ENCODE measurements around the gene ZNF846.

The ZNF846 gene

DNA sequence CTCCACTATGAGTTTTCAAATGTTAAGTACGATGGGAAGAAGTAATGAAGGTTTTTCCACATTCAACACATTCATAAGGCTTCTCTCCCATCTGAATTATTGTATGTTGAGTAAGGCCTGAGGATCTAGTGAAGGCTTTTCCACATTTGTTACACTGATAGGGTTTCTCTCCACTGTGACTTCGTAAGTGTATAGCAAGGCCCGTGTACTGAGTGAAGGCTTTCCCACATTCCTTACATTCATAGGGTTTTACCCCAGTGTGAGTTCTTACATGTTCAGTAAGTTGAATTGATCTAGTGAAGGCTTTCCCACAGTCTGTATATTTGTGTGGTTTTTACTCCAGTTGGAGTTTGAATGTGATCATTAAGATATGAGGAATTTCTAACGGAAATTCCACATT is 44.4 kb downstream of the ZNF846 start:
- TF ChIP-seq ZBTB7A (IDR thresholded peaks at IDR 0.05; ENCODE audit: low read depth) (no peak), USF1 (IDR thresholded peaks at IDR 0.05) (no peak), TEAD4 (IDR thresholded peaks at IDR 0.05) (no peak), EGR1 (IDR thresholded peaks at IDR 0.05) (no peak), FOXM1 (IDR thresholded peaks at IDR 0.05; ENCODE audit: borderline replicate concordance, low read depth) (no peak), RAD21 (IDR thresholded peaks at IDR 0.05; ENCODE audit: low read depth) (no peak), EP300 (IDR thresholded peaks at IDR 0.05; ENCODE audit: borderline replicate concordance) (no peak), CREB1 (IDR thresholded peaks at IDR 0.05; ENCODE audit: low read depth) (no peak), YY1 (IDR thresholded peaks at IDR 0.05; ENCODE audit: low read depth) (no peak), TAF1 (IDR thresholded peaks at IDR 0.05; ENCODE audit: low read depth) (no peak), CEBPB (IDR thresholded peaks at IDR 0.05) (no peak)
- TF ChIP-seq, protein P1, sequence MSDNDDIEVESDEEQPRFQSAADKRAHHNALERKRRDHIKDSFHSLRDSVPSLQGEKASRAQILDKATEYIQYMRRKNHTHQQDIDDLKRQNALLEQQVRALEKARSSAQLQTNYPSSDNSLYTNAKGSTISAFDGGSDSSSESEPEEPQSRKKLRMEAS (IDR thresholded peaks at IDR 0.05) = no peak

- TF ChIP-seq ZBTB7A (IDR thresholded peaks at IDR 0.05; ENCODE audit: low read depth) = no peak
- no peak for TF ChIP-seq RAD21 (IDR thresholded peaks at IDR 0.05; ENCODE audit: low read depth)
- TF ChIP-seq FOXM1 (IDR thresholded peaks at IDR 0.05; ENCODE audit: borderline replicate concordance, low read depth) = no peak
- no peak for TF ChIP-seq TEAD4 (IDR thresholded peaks at IDR 0.05)
- no peak for TF ChIP-seq NFIC (IDR thresholded peaks at IDR 0.05)
- TF ChIP-seq CEBPB (IDR thresholded peaks at IDR 0.05) = no peak
- TF ChIP-seq EGR1 (IDR thresholded peaks at IDR 0.05) = no peak
- no peak for TF ChIP-seq CREB1 (IDR thresholded peaks at IDR 0.05; ENCODE audit: low read depth)
- TF ChIP-seq, protein P2, sequence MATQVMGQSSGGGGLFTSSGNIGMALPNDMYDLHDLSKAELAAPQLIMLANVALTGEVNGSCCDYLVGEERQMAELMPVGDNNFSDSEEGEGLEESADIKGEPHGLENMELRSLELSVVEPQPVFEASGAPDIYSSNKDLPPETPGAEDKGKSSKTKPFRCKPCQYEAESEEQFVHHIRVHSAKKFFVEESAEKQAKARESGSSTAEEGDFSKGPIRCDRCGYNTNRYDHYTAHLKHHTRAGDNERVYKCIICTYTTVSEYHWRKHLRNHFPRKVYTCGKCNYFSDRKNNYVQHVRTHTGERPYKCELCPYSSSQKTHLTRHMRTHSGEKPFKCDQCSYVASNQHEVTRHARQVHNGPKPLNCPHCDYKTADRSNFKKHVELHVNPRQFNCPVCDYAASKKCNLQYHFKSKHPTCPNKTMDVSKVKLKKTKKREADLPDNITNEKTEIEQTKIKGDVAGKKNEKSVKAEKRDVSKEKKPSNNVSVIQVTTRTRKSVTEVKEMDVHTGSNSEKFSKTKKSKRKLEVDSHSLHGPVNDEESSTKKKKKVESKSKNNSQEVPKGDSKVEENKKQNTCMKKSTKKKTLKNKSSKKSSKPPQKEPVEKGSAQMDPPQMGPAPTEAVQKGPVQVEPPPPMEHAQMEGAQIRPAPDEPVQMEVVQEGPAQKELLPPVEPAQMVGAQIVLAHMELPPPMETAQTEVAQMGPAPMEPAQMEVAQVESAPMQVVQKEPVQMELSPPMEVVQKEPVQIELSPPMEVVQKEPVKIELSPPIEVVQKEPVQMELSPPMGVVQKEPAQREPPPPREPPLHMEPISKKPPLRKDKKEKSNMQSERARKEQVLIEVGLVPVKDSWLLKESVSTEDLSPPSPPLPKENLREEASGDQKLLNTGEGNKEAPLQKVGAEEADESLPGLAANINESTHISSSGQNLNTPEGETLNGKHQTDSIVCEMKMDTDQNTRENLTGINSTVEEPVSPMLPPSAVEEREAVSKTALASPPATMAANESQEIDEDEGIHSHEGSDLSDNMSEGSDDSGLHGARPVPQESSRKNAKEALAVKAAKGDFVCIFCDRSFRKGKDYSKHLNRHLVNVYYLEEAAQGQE (IDR thresholded peaks at IDR 0.05; ENCODE audit: low read depth) = no peak
- no peak for TF ChIP-seq TCF12 (IDR thresholded peaks at IDR 0.05; ENCODE audit: low read depth)
- no peak for TF ChIP-seq TAF1 (IDR thresholded peaks at IDR 0.05; ENCODE audit: low read depth)
These were observed 46.7 kb downstream of the ZNF846 start for GRCh38 chr19:9721861-9722260.

- no peak for TF ChIP-seq EP300 (IDR thresholded peaks at IDR 0.05; ENCODE audit: borderline replicate concordance)
- no peak for TF ChIP-seq CEBPB (IDR thresholded peaks at IDR 0.05)
- TF ChIP-seq, protein P2 (IDR thresholded peaks at IDR 0.05; ENCODE audit: low read depth) = no peak
These were observed 48.0 kb downstream of the ZNF846 start for GRCh38 chr19:9720541-9720940.

DNA sequence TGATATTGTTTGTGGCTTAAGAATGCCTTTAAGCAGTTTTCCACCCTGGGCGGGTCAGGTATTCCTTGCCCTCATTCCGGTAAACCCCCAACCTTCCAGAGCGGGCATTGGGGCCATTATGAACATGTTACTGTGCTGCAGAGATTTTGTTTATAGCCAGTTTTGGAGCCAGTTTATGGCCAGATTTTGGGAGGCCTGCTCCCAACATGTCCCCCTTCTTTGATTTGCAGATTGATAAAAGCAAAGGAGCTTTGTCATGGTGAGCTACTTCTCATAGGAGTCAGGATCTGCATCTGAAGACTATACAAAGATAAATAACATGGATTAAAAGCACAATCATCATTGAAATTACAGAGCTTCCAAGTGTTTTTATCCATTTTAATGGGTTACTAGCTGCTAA is 56.7 kb downstream of the ZNF846 start:
- TF ChIP-seq, protein P1 (IDR thresholded peaks at IDR 0.05) = no peak
- TF ChIP-seq CEBPB (IDR thresholded peaks at IDR 0.05) (no peak), TCF12 (IDR thresholded peaks at IDR 0.05; ENCODE audit: low read depth) (no peak), EGR1 (IDR thresholded peaks at IDR 0.05) (no peak), RAD21 (IDR thresholded peaks at IDR 0.05; ENCODE audit: low read depth) (no peak), NFIC (IDR thresholded peaks at IDR 0.05) (no peak), TAF1 (IDR thresholded peaks at IDR 0.05; ENCODE audit: low read depth) (no peak), USF1 (IDR thresholded peaks at IDR 0.05) (no peak), CREB1 (IDR thresholded peaks at IDR 0.05; ENCODE audit: low read depth) (no peak), ZBTB7A (IDR thresholded peaks at IDR 0.05; ENCODE audit: low read depth) (no peak), TEAD4 (IDR thresholded peaks at IDR 0.05) (no peak), FOXM1 (IDR thresholded peaks at IDR 0.05; ENCODE audit: borderline replicate concordance, low read depth) (no peak)
- TF ChIP-seq, protein P2 (IDR thresholded peaks at IDR 0.05; ENCODE audit: low read depth) = no peak

DNA sequence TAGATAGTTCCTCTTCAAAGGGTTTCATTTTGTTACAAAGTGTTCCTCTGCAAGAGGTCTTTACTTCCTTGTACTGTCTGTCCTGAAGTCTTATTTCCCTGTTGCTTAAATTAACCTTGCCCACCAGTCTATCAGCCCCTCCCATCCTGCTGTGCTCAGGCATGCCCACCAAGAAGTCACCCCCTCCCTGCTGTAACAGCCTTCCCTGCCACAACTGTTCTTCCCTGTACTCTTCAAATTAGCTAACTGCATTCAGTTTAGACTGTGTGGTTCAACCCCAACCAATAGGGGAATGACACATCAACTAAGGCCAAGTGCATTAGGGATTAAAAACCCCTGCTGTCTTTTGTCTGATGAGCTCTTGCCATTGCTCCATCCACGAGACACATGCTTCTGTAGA is 59.2 kb downstream of the ZNF846 start:
- TF ChIP-seq EGR1 (IDR thresholded peaks at IDR 0.05) (no peak), NFIC (IDR thresholded peaks at IDR 0.05) (no peak), TEAD4 (IDR thresholded peaks at IDR 0.05) (no peak), CEBPB (IDR thresholded peaks at IDR 0.05) (no peak), EP300 (IDR thresholded peaks at IDR 0.05; ENCODE audit: borderline replicate concordance) (no peak), TAF1 (IDR thresholded peaks at IDR 0.05; ENCODE audit: low read depth) (no peak), FOXM1 (IDR thresholded peaks at IDR 0.05; ENCODE audit: borderline replicate concordance, low read depth) (no peak), TCF12 (IDR thresholded peaks at IDR 0.05; ENCODE audit: low read depth) (no peak)
- TF ChIP-seq, protein P2 (IDR thresholded peaks at IDR 0.05; ENCODE audit: low read depth) = no peak
